H1 (cell line): Measurements from ENCODE around the gene DPM3. TPM values are rescaled to one million over a fixed set of nuclear protein-coding genes. Genes with fewer than 3 reads are reported as not detected.
A peak's percentile ranks its signal among the peaks of the same experiment; 100 is the strongest.
"Not testable (repeated sequence)": the region's sequence is repeated elsewhere in the genome, so short reads cannot be mapped to it uniquely, and the experiment has no call there.

ENCODE experiments used
- CTCF ChIA-PET: fragments of 300-600 bp; sonication (Branson Sonifier 250); formaldehyde crosslinking; loops from one replicate; lab custom pipeline; 2021; ENCODE audit not compliant: partially characterized antibody; lab: Charles Lee
- POLR2A ChIA-PET: fragments of 300-600 bp; sonication (Branson Sonifier 250); formaldehyde crosslinking; loops from one replicate; lab custom pipeline; 2021; ENCODE audit warnings: inconsistent platforms; ENCODE audit not compliant: partially characterized antibody; lab: Charles Lee
- DNase-seq, 2 experiments: peaks; one replicate each; pipeline versions ENCODE4 v3.0.0 to v3.0.0-alpha.2; 2010 to 2022; ENCODE audit warnings: low spot score in 2 of 2, low read depth in 1 of 2, mixed read lengths in 1 of 2
- FAIRE-seq: peaks from 2 replicates; lab custom pipeline; 2011; peaks lifted over from hg19 to GRCh38; lab: Jason Lieb, UNC
- H2AFZ ChIP-seq: 2 replicates; pipeline ENCODE4 v1.8.1; 2012; ENCODE audit warnings: low read length, inconsistent platforms
- H2AK5ac ChIP-seq: 2 replicates; pipeline ENCODE4 v1.6.1; 2013; ENCODE audit warnings: low read depth, low read length
- H2BK120ac ChIP-seq: replicated peaks from 2 replicates; pipeline ENCODE3; 2013; ENCODE audit warnings: low read depth, low read length, inconsistent platforms
- H2BK12ac ChIP-seq: 2 replicates; pipeline ENCODE4 v1.6.1; 2013; ENCODE audit warnings: low read depth, low read length
- H2BK15ac ChIP-seq: 2 replicates; pipeline ENCODE4 v1.6.1; 2013; ENCODE audit warnings: low read length
- H2BK20ac ChIP-seq: 2 replicates; pipeline ENCODE4 v1.6.1; 2013; ENCODE audit warnings: low read length
- H2BK5ac ChIP-seq: 2 replicates; pipeline ENCODE4 v1.6.1; 2013; ENCODE audit warnings: low read depth, low read length
- H3K14ac ChIP-seq: 2 replicates; pipeline ENCODE4 v1.6.1; 2013; ENCODE audit warnings: inconsistent platforms; ENCODE audit not compliant: insufficient read length
- H3K18ac ChIP-seq: 2 replicates; pipeline ENCODE4 v1.6.1; 2013; ENCODE audit warnings: low read length; ENCODE audit errors: extremely low read depth
- H3K23ac ChIP-seq: 2 replicates; pipeline ENCODE4 v1.6.1; 2013; ENCODE audit warnings: inconsistent platforms; ENCODE audit not compliant: insufficient read length
- H3K23me2 ChIP-seq: 2 replicates; pipeline ENCODE4 v1.6.1; 2013; ENCODE audit warnings: low read depth, low read length
- H3K27ac ChIP-seq: 2 replicates; pipeline ENCODE4 v1.6.1; 2011; ENCODE audit warnings: low read depth, low read length, inconsistent platforms
- H3K27me3 ChIP-seq, 4 experiments: replicated peaks in 1 of 4; 1 replicate in 1 of 4; 2 replicates in 3 of 4; pipeline versions ENCODE4 v1.6.1 to v1.8.1; 2011 to 2013; ENCODE audit warnings: low read length in 3 of 4, mild to moderate bottlenecking in 3 of 4, inconsistent platforms in 2 of 4, mixed read lengths in 2 of 4, moderate library complexity in 1 of 4; ENCODE audit not compliant: control insufficient read depth in 3 of 4, insufficient read depth in 3 of 4; ENCODE audit errors: extremely low read depth in 1 of 4
- H3K36me3 ChIP-seq, 4 experiments: 2 replicates each; pipeline versions ENCODE4 v1.6.1 to v1.8.1; 2011 to 2013; ENCODE audit warnings: mild to moderate bottlenecking in 4 of 4, low read length in 3 of 4, moderate library complexity in 2 of 4, control low read depth in 1 of 4, inconsistent platforms in 1 of 4; ENCODE audit not compliant: insufficient read depth in 4 of 4, control insufficient read depth in 2 of 4
- H3K4ac ChIP-seq: replicated peaks from 2 replicates; pipeline ENCODE3; 2013; ENCODE audit warnings: low read length, low read depth, mixed read lengths, inconsistent platforms; ENCODE audit not compliant: insufficient read length
- H3K4me1 ChIP-seq, 4 experiments: replicated peaks in 1 of 4; 1 replicate in 1 of 4; 2 replicates in 3 of 4; pipeline versions ENCODE4 v1.6.1 to v1.8.1; 2011 to 2013; ENCODE audit warnings: low read length in 3 of 4, inconsistent platforms in 2 of 4, mixed read lengths in 1 of 4; ENCODE audit not compliant: insufficient read depth in 4 of 4, control insufficient read depth in 3 of 4
- H3K4me2 ChIP-seq, 2 experiments: 2 replicates each; pipeline versions ENCODE4 v1.6.1 to v1.8.1; 2011 to 2013; ENCODE audit warnings: low read depth in 2 of 2, low read length in 2 of 2, control low read depth in 1 of 2, inconsistent platforms in 1 of 2, mild to moderate bottlenecking in 1 of 2; ENCODE audit not compliant: insufficient read depth in 1 of 2
- H3K4me3 ChIP-seq, 4 experiments: fragments of 200-600, 300-600 bp in 1 of 4; sonication (generic), shearing (Covaris generic), sonication (Bioruptor Twin) in 1 of 4; 2 replicates each; pipeline versions ENCODE4 v1.5.1 to v1.8.1; 2011 to 2016; ENCODE audit warnings: low read length in 4 of 4, low read depth in 3 of 4, control low read depth in 2 of 4, inconsistent platforms in 2 of 4, mild to moderate bottlenecking in 2 of 4, mixed read lengths in 1 of 4, moderate library complexity in 1 of 4; ENCODE audit not compliant: insufficient read depth in 2 of 4; ENCODE audit errors: extremely low read depth in 1 of 4
- H3K56ac ChIP-seq: replicated peaks from 2 replicates; pipeline ENCODE3; 2013; ENCODE audit warnings: low read depth, mild to moderate bottlenecking, mixed read lengths, low read length, inconsistent platforms; ENCODE audit not compliant: insufficient read length
- H3K79me1 ChIP-seq: 2 replicates; pipeline ENCODE4 v1.6.1; 2013; ENCODE audit warnings: low read depth, low read length, control low read depth
- H3K79me2 ChIP-seq, 2 experiments: 2 replicates each; pipeline versions ENCODE4 v1.6.1 to v1.8.1; 2012 to 2013; ENCODE audit warnings: low read length in 2 of 2, mild to moderate bottlenecking in 2 of 2, inconsistent platforms in 1 of 2; ENCODE audit not compliant: insufficient read depth in 2 of 2, control insufficient read depth in 1 of 2
- H3K9ac ChIP-seq, 4 experiments: replicated peaks in 1 of 4; 1 replicate in 1 of 4; 2 replicates in 3 of 4; pipeline versions ENCODE4 v1.6.1 to v1.8.1; 2011 to 2013; ENCODE audit warnings: low read depth in 3 of 4, low read length in 3 of 4, control low read depth in 2 of 4, mild to moderate bottlenecking in 2 of 4, moderate library complexity in 2 of 4, inconsistent platforms in 1 of 4; ENCODE audit errors: extremely low read depth in 1 of 4
- H3K9me3 ChIP-seq, 2 experiments: 2 replicates each; pipeline versions ENCODE4 v1.6.1 to v1.8.1; 2012 to 2013; ENCODE audit warnings: mild to moderate bottlenecking in 2 of 2, moderate library complexity in 2 of 2, control low read depth in 1 of 2, inconsistent platforms in 1 of 2, low read depth in 1 of 2, low read length in 1 of 2, mixed read lengths in 1 of 2; ENCODE audit not compliant: insufficient read depth in 2 of 2
- H4K20me1 ChIP-seq, 2 experiments: replicated peaks in 1 of 2; 2 replicates each; pipeline versions ENCODE3 to v1.8.1; 2011 to 2013; ENCODE audit warnings: inconsistent platforms in 2 of 2, low read length in 2 of 2, mild to moderate bottlenecking in 1 of 2; ENCODE audit not compliant: insufficient read depth in 2 of 2, control insufficient read depth in 1 of 2
- H4K5ac ChIP-seq: 2 replicates; pipeline ENCODE4 v1.6.1; 2013; ENCODE audit warnings: low read length, low read depth, mixed read lengths, inconsistent platforms; ENCODE audit not compliant: insufficient read length
- H4K8ac ChIP-seq: 2 replicates; pipeline ENCODE4 v1.8.0; 2013; ENCODE audit warnings: mild to moderate bottlenecking, moderate library complexity, low read length, inconsistent platforms; ENCODE audit not compliant: insufficient read depth; ENCODE audit errors: extremely low read depth
- H4K91ac ChIP-seq: replicated peaks from 2 replicates; pipeline ENCODE3; 2013; ENCODE audit warnings: low read length, mixed read lengths, inconsistent platforms; ENCODE audit not compliant: insufficient read length
- CBX5 ChIP-seq: fragments of 300-800, 300-1000 bp; sonication (generic); IDR thresholded peaks from 2 replicates; pipeline ENCODE4 v1.7.1; 2016; ENCODE audit warnings: antibody characterized with exemption, low read length, low read depth
- EGR1 ChIP-seq: IDR thresholded peaks from 2 replicates; pipeline ENCODE4 v1.6.1; 2011; ENCODE audit warnings: low read depth, low read length, borderline replicate concordance
- JUN ChIP-seq: IDR thresholded peaks from 2 replicates; pipeline ENCODE4 v1.6.1; 2011; ENCODE audit warnings: low read depth, mild to moderate bottlenecking, improper control_type of control experiment, low read length
- PHF8 ChIP-seq: fragments of 200-600 bp; sonication (generic); conservative IDR thresholded peaks from 2 replicates; pipeline ENCODE4 v1.7.1; 2012; ENCODE audit warnings: low read depth, mild to moderate bottlenecking, inconsistent platforms, low read length, moderate library complexity
- POLR2AphosphoS5 ChIP-seq: IDR thresholded peaks from 2 replicates; pipeline ENCODE4 v1.6.1; 2011; ENCODE audit warnings: low read depth, low read length
- RAD21 ChIP-seq, 2 experiments: IDR thresholded peaks in 1 of 2; conservative IDR thresholded peaks in 1 of 2; 2 replicates each; pipeline ENCODE4 v1.6.1; 2011; ENCODE audit warnings: low read depth in 2 of 2, low read length in 2 of 2, improper control_type of control experiment in 1 of 2, inconsistent platforms in 1 of 2, mild to moderate bottlenecking in 1 of 2, moderate library complexity in 1 of 2
- RNF2 ChIP-seq: fragments of 200-900, 300-1000 bp; sonication (generic); IDR thresholded peaks from 2 replicates; pipeline ENCODE4 v1.7.1; 2016; ENCODE audit warnings: borderline replicate concordance, low read depth, mild to moderate bottlenecking, antibody characterized with exemption, low read length; ENCODE audit not compliant: poor library complexity, severe bottlenecking; ENCODE audit errors: missing control alignments
- SP2 ChIP-seq: IDR thresholded peaks from 2 replicates; pipeline ENCODE4 v1.6.1; 2012; ENCODE audit warnings: mild to moderate bottlenecking, low read length, inconsistent platforms
- SUZ12 ChIP-seq: fragments of 200-600 bp; sonication (generic); IDR thresholded peaks from 2 replicates; pipeline ENCODE4 v1.6.1; 2012; ENCODE audit warnings: mild to moderate bottlenecking, inconsistent platforms, low read length, moderate library complexity, mixed read lengths
- TAF1 ChIP-seq: IDR thresholded peaks from 2 replicates; pipeline ENCODE4 v1.6.1; 2011; ENCODE audit warnings: mild to moderate bottlenecking, low read depth, low read length
- TAF7 ChIP-seq: optimal IDR thresholded peaks from 2 replicates; pipeline ENCODE3; 2011; ENCODE audit warnings: low read depth, mild to moderate bottlenecking, inconsistent platforms, low read length, moderate library complexity, borderline replicate concordance
- TBP ChIP-seq: IDR thresholded peaks from 2 replicates; pipeline ENCODE4 v1.6.1; 2011; ENCODE audit warnings: low read depth, low read length, improper control_type of control experiment
- ZNF274 ChIP-seq: IDR thresholded peaks from 2 replicates; pipeline ENCODE4 v1.7.0; 2012; ENCODE audit warnings: low read length, borderline replicate concordance; ENCODE audit errors: extremely low read depth
- WGBS, 2 experiments: shearing (Covaris generic) in 1 of 2; methylation state at CpG; one replicate each; pipeline versions ENCODE4 v1.1.6 to v1.1.7; 2013 to 2015; ENCODE audit warnings: low lambda C conversion rate in 2 of 2, mixed read lengths in 2 of 2, inconsistent platforms in 1 of 2, low coverage in 1 of 2, missing lambda C conversion rate in 1 of 2; ENCODE audit not compliant: insufficient replicate concordance in 2 of 2, insufficient coverage in 1 of 2, insufficient read length in 1 of 2; ENCODE audit errors: extremely low coverage in 1 of 2, missing lambda C conversion rate in 1 of 2; 5-methylcytosine and 5-hydroxymethylcytosine counted together
- polyA plus RNA-seq, 7 experiments: library from polyadenylated mRNA; depleted of rRNA in 3 of 7; stranded (reverse) in 5 of 7; unstranded in 2 of 7; fragments of >200 nt in 5 of 7; fragments of 200-250 nt in 2 of 7; gene quantifications; 1 replicate in 5 of 7; 2 replicates in 1 of 7; 4 replicates in 1 of 7; pipeline versions ENCODE4 v1.2.1 to v1.2.3, GENCODE V29; 2011 to 2013; ENCODE audit warnings: missing spikeins in 2 of 7, mixed read lengths in 2 of 7
- total RNA-seq: library from RNA; stranded (reverse); fragmentation: NEBNext Ultra II Directional; extraction: Animal tissue kit (Norgen Biotek cat#: 25700); gene quantifications from 2 replicates; pipeline ENCODE4 v1.2.1, GENCODE V29; 2021

DPM3 gene
- total and polyA plus RNA-seq, 2 of the 8 experiments (the other 6 are each of a cell fraction or from before 2014, with no cell fraction given): 44.8 to 227 TPM

DNA sequence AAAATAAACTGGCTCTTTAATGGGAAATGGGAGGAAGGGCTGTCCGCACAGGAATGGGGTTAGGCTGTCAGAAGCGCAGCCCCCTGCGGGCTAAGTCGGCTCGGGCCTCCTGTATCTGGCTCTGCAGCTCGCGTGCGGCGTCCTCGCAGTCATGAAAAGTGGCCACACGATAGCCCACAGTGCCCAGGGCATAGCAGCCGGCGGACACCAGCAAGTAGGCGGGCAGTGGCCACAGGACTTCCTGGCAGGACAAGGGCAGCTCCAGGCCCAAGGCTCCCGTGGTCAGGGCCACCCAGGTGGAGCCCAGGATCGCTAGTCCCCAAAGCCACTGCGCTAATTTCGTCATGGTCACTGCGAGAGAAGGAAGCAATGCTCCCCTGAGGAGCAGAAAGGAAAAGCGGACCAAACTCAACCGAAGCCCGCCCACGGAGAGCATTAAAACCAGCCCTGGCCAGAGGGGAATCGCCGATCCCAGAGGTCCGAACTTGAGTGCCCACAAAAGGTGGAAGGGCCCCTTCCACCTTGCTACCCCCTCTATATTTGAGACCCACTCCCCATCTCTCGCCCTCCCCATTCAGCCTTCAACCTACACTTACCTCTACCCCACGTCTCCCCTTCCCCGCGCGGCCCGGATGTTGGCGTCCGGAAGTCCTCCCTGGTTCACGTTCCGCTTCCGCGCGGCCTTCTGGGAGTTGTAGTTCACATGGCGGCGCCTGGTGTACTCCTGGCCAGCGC lies at the start of gene DPM3 (continued):
- no peak for TF ChIP-seq RAD21 (IDR thresholded peaks at IDR 0.05 in 1 of 2, conservative IDR thresholded peaks at IDR 0.05 in 1 of 2; ENCODE audit: low read depth in 2 of 2, low read length in 2 of 2)
- TF ChIP-seq TBP: 0 out of 2 replicates have a peak, but pooled peaks have one; percentile 18
- TF ChIP-seq POLR2AphosphoS5: no peak
- no peak for TF ChIP-seq CBX5
- no peak for TF ChIP-seq RNF2
- TF ChIP-seq TAF1: 0 out of 2 replicates have a peak, but pooled peaks have one; percentile 36
- no peak for TF ChIP-seq EGR1
- TF ChIP-seq PHF8: peak; percentile 58; the same call in 1 of the 2 replicates
- no peak for TF ChIP-seq JUN
- no peak for TF ChIP-seq SP2
- TF ChIP-seq ZNF274: no peak
- TF ChIP-seq SUZ12: no peak
- no peak for TF ChIP-seq TAF7

DNA sequence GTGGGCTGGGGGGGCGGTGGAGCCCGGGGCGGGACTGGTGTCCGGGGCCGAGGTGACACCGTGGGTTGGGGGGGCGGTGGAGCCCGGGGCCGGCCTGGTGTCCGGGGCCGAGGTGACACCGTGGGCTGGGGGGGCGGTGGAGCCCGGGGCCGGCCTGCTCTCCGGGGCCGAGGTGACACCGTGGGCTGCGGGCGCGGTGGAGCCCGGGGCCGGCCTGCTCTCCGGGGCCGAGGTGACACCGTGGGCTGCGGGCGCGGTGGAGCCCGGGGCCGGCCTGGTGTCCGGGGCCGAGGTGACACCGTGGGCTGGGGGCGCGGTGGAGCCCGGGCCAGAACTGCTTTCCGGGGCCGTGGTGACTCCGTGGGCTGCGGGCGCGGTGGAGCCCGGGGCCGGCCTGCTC lies 49.6 kb upstream of the DPM3 start:
- H2BK20ac ChIP-seq, H4K91ac ChIP-seq, H2AFZ ChIP-seq, H3K4ac ChIP-seq, DNase-seq, H2BK120ac ChIP-seq, H2AK5ac ChIP-seq, H3K4me3 ChIP-seq, H3K4me2 ChIP-seq, H2BK15ac ChIP-seq, FAIRE-seq, H3K79me2 ChIP-seq, CTCF ChIA-PET, H2BK5ac ChIP-seq, H2BK12ac ChIP-seq, H4K5ac ChIP-seq, H3K9me3 ChIP-seq, H3K9ac ChIP-seq, H3K27ac ChIP-seq, POLR2A ChIA-PET, H4K20me1 ChIP-seq, H3K23ac ChIP-seq, H3K18ac ChIP-seq, H3K27me3 ChIP-seq, H3K36me3 ChIP-seq, H3K79me1 ChIP-seq, H4K8ac ChIP-seq, H3K14ac ChIP-seq, H3K56ac ChIP-seq: not testable (repeated sequence)
- peaks cover 11 to 25% (median 19%) of the 10 kb centered on the region in 4 experiments for H3K4me1 ChIP-seq
- H3K23me2 ChIP-seq: peaks cover 11% of the 10 kb centered on the region
- WGBS, 2 experiments: 96% methylated on average over 11 of the region's 45 CpGs; no CpG with 5 or more reads in 1 of the 2 experiments
